Type B pancreatic cell (in vitro differentiated cells): ENCODE data around the gene CKAP2L. TPM values are rescaled to one million over a fixed set of nuclear protein-coding genes. Genes with fewer than 3 reads are reported as not detected.

Experiments
- DNase-seq: peaks from one replicate; pipeline ENCODE4 v3.0.0; 2021; ENCODE audit warnings: mixed read lengths; ENCODE audit not compliant: unreplicated experiment; ENCODE audit errors: extremely low spot score
- H3K27ac Mint-ChIP-seq: 2 replicates; pipeline ENCODE4 v1.8.0; 2021; ENCODE audit warnings: mild to moderate bottlenecking, mixed read lengths
- H3K27me3 Mint-ChIP-seq: 2 replicates; pipeline ENCODE4 v1.8.0; 2021; ENCODE audit warnings: mixed read lengths
- H3K36me3 Mint-ChIP-seq: 2 replicates; pipeline ENCODE4 v1.8.0; 2021; ENCODE audit warnings: mixed read lengths
- H3K4me1 Mint-ChIP-seq: one replicate; pipeline ENCODE4 v1.8.0; 2021; ENCODE audit warnings: mixed read lengths; ENCODE audit not compliant: unreplicated experiment
- H3K4me3 Mint-ChIP-seq: 2 replicates; pipeline ENCODE4 v1.8.0; 2021; ENCODE audit warnings: mild to moderate bottlenecking, mixed read lengths
- H3K9me3 Mint-ChIP-seq: 2 replicates; pipeline ENCODE4 v1.8.0; 2021; ENCODE audit warnings: mixed read lengths
- total RNA-seq: library from RNA; stranded (reverse); gene quantifications from 2 replicates; pipeline ENCODE4 v1.2.1, GENCODE V29; 2021; ENCODE audit warnings: low replicate concordance
- TF ChIP-seq, protein P1 (sequence below): fragments of 200-600 bp; sonication (generic); conservative IDR thresholded peaks from 2 replicates; pipeline ENCODE4 v1.5.0; 2021; ENCODE audit warnings: antibody characterized with exemption, mild to moderate bottlenecking

The CKAP2L gene
- total RNA-seq, 1 donor from 2014 or later: 25.4 TPM

DNA sequence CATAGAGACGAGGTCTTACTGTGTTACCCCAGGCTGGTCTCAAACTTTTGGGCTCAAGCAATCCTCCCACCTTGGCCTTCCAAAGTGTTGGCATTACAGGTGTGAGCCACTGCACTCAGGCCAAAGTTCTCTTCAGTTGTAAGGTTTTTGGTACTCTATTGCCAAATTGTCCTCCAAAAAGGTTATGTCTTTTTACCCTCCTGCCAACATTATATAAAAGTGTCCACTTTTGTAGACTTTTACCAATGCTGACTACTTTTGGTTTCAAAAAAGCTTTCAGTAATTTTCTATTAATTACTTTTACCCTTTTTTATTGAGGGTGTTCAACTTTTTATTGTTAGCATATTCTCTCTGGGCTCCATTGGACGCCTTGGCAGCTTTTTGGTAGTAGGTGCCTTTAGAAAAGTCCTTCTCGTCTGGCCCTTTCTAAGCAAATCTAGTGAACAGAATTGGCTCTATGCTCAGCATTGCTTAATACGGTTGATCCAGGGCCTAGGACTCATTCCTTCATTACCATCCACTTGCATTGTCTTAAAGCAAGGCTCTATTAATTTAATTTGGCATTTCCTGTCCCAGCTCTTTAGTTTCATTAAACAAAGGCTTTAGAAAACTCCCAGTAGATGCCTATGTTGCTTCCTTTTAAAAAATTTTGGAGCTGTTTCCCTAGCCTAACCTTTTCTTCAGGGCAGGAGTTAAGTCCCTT is 36.6 kb upstream of the CKAP2L start:
- Mint-ChIP-seq H3K9me3 (peaks cover 4% of the 10 kb centered on the region), H3K27ac (no peak overlapping the region), H3K27me3 (no peaks in the 10 kb centered on the region), H3K4me1 (peaks cover 12% of the 10 kb centered on the region), H3K4me3 (no peak overlapping the region), H3K36me3 (peaks cover 4% of the 10 kb centered on the region)
- DNase-seq: no peak
- TF ChIP-seq, protein P1, sequence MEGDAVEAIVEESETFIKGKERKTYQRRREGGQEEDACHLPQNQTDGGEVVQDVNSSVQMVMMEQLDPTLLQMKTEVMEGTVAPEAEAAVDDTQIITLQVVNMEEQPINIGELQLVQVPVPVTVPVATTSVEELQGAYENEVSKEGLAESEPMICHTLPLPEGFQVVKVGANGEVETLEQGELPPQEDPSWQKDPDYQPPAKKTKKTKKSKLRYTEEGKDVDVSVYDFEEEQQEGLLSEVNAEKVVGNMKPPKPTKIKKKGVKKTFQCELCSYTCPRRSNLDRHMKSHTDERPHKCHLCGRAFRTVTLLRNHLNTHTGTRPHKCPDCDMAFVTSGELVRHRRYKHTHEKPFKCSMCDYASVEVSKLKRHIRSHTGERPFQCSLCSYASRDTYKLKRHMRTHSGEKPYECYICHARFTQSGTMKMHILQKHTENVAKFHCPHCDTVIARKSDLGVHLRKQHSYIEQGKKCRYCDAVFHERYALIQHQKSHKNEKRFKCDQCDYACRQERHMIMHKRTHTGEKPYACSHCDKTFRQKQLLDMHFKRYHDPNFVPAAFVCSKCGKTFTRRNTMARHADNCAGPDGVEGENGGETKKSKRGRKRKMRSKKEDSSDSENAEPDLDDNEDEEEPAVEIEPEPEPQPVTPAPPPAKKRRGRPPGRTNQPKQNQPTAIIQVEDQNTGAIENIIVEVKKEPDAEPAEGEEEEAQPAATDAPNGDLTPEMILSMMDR: no peak

DNA sequence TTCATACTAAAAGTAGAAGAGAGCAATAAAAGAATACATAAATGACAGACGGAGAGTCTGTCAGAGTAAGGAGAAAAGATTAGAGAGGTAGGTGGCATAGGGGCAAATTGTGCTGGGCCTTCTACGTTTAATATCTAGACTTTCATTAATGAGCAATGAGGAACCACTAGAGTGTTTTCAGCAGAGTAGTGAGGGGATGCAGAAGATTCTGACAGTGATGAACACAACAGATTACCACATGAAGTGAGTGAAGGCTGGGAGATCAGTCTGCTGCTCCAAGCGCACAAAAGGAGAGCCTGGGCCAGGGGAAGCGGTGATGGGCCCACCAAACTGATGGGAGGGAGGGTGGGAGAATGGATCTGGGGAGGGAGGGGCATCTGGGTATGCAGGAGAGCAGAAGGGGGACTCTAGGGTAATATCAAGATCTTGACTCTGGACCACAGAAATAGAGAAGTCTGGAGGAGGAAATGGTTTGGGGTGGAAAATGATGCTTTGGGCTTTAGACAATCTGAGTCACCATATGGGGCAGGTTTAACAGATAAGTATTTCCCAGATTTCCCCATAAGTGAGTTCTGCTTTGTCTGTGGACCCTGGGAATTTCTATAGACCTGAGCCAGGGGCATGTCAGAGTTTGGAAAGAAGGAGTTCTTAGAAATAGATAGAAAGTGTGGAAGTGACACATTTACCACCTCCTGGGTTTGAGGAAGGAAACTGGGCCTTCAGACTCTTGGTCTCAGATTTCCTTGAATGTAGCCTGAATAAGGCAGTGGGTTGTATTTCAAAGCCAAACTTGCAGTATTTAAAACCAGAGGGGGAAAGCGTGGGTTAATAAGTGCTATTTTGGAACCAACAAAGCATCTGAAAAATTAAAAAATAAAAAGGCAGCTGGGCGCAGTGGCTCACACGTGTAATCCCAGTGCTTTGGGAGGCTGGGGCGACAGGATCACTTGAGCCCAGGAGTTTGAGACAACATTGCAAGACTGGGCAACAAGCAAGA is 34.9 kb upstream of the CKAP2L start:
- no peak for DNase-seq
- H3K36me3 Mint-ChIP-seq: peaks cover 4% of the 10 kb centered on the region
- no peaks in the 10 kb centered on the region for H3K27me3 Mint-ChIP-seq
- no peak overlapping the region for H3K27ac Mint-ChIP-seq
- peaks cover 5% of the 10 kb centered on the region for H3K9me3 Mint-ChIP-seq
- no peak overlapping the region for H3K4me3 Mint-ChIP-seq
- peaks cover 12% of the 10 kb centered on the region for H3K4me1 Mint-ChIP-seq
- TF ChIP-seq, protein P1: no peak

DNA sequence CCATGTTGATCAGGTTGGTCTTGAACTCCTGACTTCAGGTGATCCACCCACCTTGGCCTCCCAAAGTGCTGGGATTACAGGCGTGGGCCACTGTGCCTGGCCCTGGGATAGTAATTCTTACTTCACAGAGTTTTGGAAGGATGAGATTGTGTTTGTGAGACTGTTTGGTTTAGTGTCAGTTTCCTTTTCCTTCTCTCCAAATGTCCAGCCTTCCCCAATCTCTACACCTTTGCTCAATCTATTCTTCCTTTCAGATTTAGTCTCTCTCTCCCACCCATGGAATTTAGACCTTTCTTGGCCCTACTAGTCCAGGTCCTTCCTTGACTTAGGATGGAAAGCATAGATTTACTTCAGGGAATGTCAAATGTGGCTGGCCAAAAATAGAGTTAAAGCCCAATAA is 32.1 kb upstream of the CKAP2L start:
- no peak for DNase-seq
- Mint-ChIP-seq H3K27ac (peak overlapping the region; percentile 37), H3K4me1 (peaks cover 15% of the 10 kb centered on the region), H3K4me3 (no peak overlapping the region), H3K36me3 (peaks cover 4% of the 10 kb centered on the region), H3K27me3 (no peaks in the 10 kb centered on the region), H3K9me3 (peaks cover 5% of the 10 kb centered on the region)
- TF ChIP-seq, protein P1: no peak

DNA sequence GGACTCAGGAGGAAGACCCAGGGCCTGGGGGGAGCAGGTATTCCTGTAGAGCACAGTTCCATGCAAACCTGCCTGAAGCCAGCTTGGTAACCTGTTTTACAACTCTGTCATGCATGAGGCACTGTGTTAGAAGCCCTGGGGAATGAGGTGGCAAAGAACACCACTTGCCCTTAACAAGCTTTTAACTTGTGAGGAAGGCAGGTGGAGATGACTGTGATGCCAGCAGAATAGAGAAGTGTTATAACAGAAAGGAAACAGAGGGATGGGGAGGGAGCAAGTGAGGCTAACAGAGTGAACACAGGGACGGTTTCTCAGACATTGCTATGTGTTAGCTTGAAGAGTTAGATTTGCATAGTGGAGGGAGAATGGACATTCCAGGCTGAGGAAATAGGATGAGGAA is 31.4 kb upstream of the CKAP2L start:
- Mint-ChIP-seq H3K27ac (peak overlapping the region; percentile 89), H3K4me3 (peak overlapping the region; percentile 66), H3K27me3 (no peaks in the 10 kb centered on the region), H3K36me3 (peaks cover 4% of the 10 kb centered on the region), H3K9me3 (peaks cover 5% of the 10 kb centered on the region), H3K4me1 (peaks cover 15% of the 10 kb centered on the region)
- TF ChIP-seq, protein P1: no peak
- no peak for DNase-seq

DNA sequence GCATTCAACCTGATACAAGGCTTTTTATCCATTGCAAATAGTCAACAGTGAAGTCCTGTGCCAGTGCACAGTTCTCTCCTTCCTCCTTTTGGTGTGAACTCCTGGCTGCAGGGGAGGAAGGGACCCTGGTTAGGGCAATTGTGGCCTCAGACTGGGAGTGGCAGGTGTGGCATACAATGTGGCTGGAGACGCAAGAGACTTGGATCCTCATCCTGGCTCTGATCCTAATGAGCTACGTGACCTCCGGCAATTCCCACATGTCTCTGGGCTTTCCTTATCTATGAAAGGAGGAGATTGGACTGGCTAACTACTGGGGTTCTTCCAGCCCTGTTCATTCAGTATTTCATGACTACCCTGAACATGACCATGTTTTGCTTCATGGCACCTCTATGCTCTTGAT is 30.4 kb upstream of the CKAP2L start:
- Mint-ChIP-seq H3K27ac (peak overlapping the region; percentile 89), H3K36me3 (peaks cover 4% of the 10 kb centered on the region), H3K4me1 (peaks cover 15% of the 10 kb centered on the region), H3K4me3 (no peak overlapping the region), H3K27me3 (no peaks in the 10 kb centered on the region), H3K9me3 (peaks cover 5% of the 10 kb centered on the region)
- TF ChIP-seq, protein P1: no peak
- DNase-seq: no peak
